Measurements from ENCODE around the gene PSEN2. TPM values are rescaled to one million over a fixed set of nuclear protein-coding genes. Genes with fewer than 3 reads are reported as not detected.
A peak's percentile ranks its signal among the peaks of the same experiment; 100 is the strongest.
"Not testable (repeated sequence)": the region's sequence is repeated elsewhere in the genome, so short reads cannot be mapped to it uniquely, and the experiment has no call there.

PSEN2 gene
- total RNA-seq, 3 donors from 2014 or later, result 20.3 to 30.7 (median 24.1) TPM

- DNase-seq, result no peak
- H3K36me3 ChIP-seq (ENCODE audit: low read depth), result no peaks in the 10 kb centered on the region
- intact Hi-C loops (cut with DNase I, micrococcal nuclease), result no loop called here
- H3K9me3 ChIP-seq, result no peaks in the 10 kb centered on the region
- no peak for TF ChIP-seq CTCF (IDR thresholded peaks at IDR 0.05)
- no peak for ATAC-seq
- no peak overlapping the region for H3K4me3 ChIP-seq
- H3K4me1 ChIP-seq (ENCODE audit: low read depth), result no peaks in the 10 kb centered on the region
Measured at GRCh38 chr1:226920446-226920894, 50.1 kb downstream of the PSEN2 start.

GRCh38 chr1:226921504-226921903, 51.1 kb downstream of the PSEN2 start:
- H3K9me3 ChIP-seq, result no peaks in the 10 kb centered on the region
- no peaks in the 10 kb centered on the region for H3K4me1 ChIP-seq (ENCODE audit: low read depth)
- no peak overlapping the region for H3K4me3 ChIP-seq
- DNase-seq, result no peak
- TF ChIP-seq CTCF (IDR thresholded peaks at IDR 0.05), result no peak
- intact Hi-C loops (cut with DNase I, micrococcal nuclease), result no loop called here
- ATAC-seq, result no peak
- H3K36me3 ChIP-seq (ENCODE audit: low read depth), result no peaks in the 10 kb centered on the region

- DNase-seq; H3K4me1 ChIP-seq (ENCODE audit: low read depth); ATAC-seq; intact Hi-C loops (cut with DNase I, micrococcal nuclease); H3K9me3 ChIP-seq; H3K36me3 ChIP-seq (ENCODE audit: low read depth); H3K4me3 ChIP-seq: not testable (repeated sequence)
Measured at GRCh38 chr1:226929260-226930111, 59.1 kb downstream of the PSEN2 start.

GRCh38 chr1:226934483-226935237, 64.2 kb downstream of the PSEN2 start:
- intact Hi-C loops (cut with DNase I, micrococcal nuclease), result no loop called here
- H3K36me3 ChIP-seq (ENCODE audit: low read depth), result no peaks in the 10 kb centered on the region
- TF ChIP-seq CTCF (IDR thresholded peaks at IDR 0.05), result no peak
- H3K9me3 ChIP-seq, result peaks cover 18% of the 10 kb centered on the region
- ATAC-seq (no peak), DNase-seq (no peak)
- H3K4me1 ChIP-seq (ENCODE audit: low read depth), result peaks cover 9% of the 10 kb centered on the region
- no peak overlapping the region for H3K4me3 ChIP-seq

- intact Hi-C loops (cut with DNase I, micrococcal nuclease), result no loop called here
- Histone ChIP-seq H3K4me3 (no peak overlapping the region), H3K9me3 (peaks cover 18% of the 10 kb centered on the region), H3K4me1 (ENCODE audit: low read depth) (peaks cover 27% of the 10 kb centered on the region), H3K36me3 (ENCODE audit: low read depth) (no peaks in the 10 kb centered on the region)
- TF ChIP-seq CTCF (IDR thresholded peaks at IDR 0.05), result no peak
- DNase-seq, result peak in 1 of 3 donors; percentile 45
- ATAC-seq, result peak; percentile 25
Measured at GRCh38 chr1:226937940-226938725, 67.7 kb downstream of the PSEN2 start.

All from mucosa of descending colon (tissue), 3 donors.